CD8-positive, alpha-beta memory T cell (primary cell): ENCODE measurements around the gene DPYD. TPM values are rescaled to one million over a fixed set of nuclear protein-coding genes. Genes with fewer than 3 reads are reported as not detected.
A peak's percentile ranks its signal among the peaks of the same experiment; 100 is the strongest.

Source experiments
- CTCF ChIA-PET: fragments of 350-600 bp; sonication (Branson Sonifier 250); formaldehyde crosslinking; loops from one replicate; lab custom pipeline; 2021; ENCODE audit warnings: antibody characterized with exemption; lab: Charles Lee
- POLR2A ChIA-PET: fragments of 350-600 bp; sonication (Branson Sonifier 250); formaldehyde crosslinking; loops from one replicate; lab custom pipeline; 2021; ENCODE audit warnings: antibody characterized with exemption; lab: Charles Lee
- DNase-seq, 5 donors: peaks; one replicate each; pipeline versions ENCODE4 v3.0.0 to v3.0.0-alpha.2; 2020 to 2022; ENCODE audit warnings: mixed read lengths in 1 of 5
- H3K27ac ChIP-seq: one replicate; pipeline ENCODE4 v1.7.0; 2013; ENCODE audit warnings: low read depth, mild to moderate bottlenecking, low read length, moderate library complexity
- H3K27me3 ChIP-seq: 2 replicates; pipeline ENCODE4 v1.7.0; 2013; ENCODE audit warnings: low read length, mild to moderate bottlenecking; ENCODE audit not compliant: insufficient read depth, poor library complexity, severe bottlenecking
- H3K36me3 ChIP-seq: 2 replicates; pipeline ENCODE4 v1.7.0; 2013; ENCODE audit warnings: mild to moderate bottlenecking, low read length, moderate library complexity; ENCODE audit not compliant: insufficient read depth
- H3K4me1 ChIP-seq: 2 replicates; pipeline ENCODE4 v1.7.0; 2013; ENCODE audit warnings: mild to moderate bottlenecking, low read length, moderate library complexity; ENCODE audit not compliant: insufficient read depth
- H3K4me3 ChIP-seq: 2 replicates; pipeline ENCODE4 v1.7.0; 2013; ENCODE audit warnings: mild to moderate bottlenecking, low read length
- H3K9me3 ChIP-seq: 2 replicates; pipeline ENCODE4 v1.7.0; 2013; ENCODE audit warnings: mild to moderate bottlenecking, low read length
- H3K27ac Mint-ChIP-seq, 8 donors: one replicate each; pipeline ENCODE4 v1.8.0; 2020 to 2021; ENCODE audit warnings: mixed read lengths in 8 of 8, mild to moderate bottlenecking in 6 of 8, inconsistent platforms in 3 of 8, moderate library complexity in 3 of 8
- H3K27me3 Mint-ChIP-seq, 2 donors: one replicate each; pipeline ENCODE4 v1.8.0; 2020 to 2021; ENCODE audit warnings: mixed read lengths in 2 of 2, mild to moderate bottlenecking in 1 of 2, moderate library complexity in 1 of 2
- H3K36me3 Mint-ChIP-seq, 3 donors: one replicate each; pipeline ENCODE4 v1.8.0; 2020 to 2021; ENCODE audit warnings: mixed read lengths in 3 of 3, inconsistent platforms in 1 of 3, mild to moderate bottlenecking in 1 of 3
- H3K4me1 Mint-ChIP-seq, 3 donors: one replicate each; pipeline ENCODE4 v1.8.0; 2020 to 2021; ENCODE audit warnings: mixed read lengths in 3 of 3, inconsistent platforms in 1 of 3, mild to moderate bottlenecking in 1 of 3
- H3K4me3 Mint-ChIP-seq, 7 donors: one replicate each; pipeline ENCODE4 v1.8.0; 2020 to 2021; ENCODE audit warnings: mixed read lengths in 7 of 7, mild to moderate bottlenecking in 6 of 7, moderate library complexity in 4 of 7, inconsistent platforms in 2 of 7
- H3K9me3 Mint-ChIP-seq, 5 donors: one replicate each; pipeline ENCODE4 v1.8.0; 2020 to 2022; ENCODE audit warnings: mixed read lengths in 5 of 5, mild to moderate bottlenecking in 3 of 5, moderate library complexity in 2 of 5, inconsistent platforms in 1 of 5
- polyA plus RNA-seq: library from polyadenylated mRNA; unstranded; fragments of 300-500 nt; fragmentation: Illumina TruSeq; gene quantifications from one replicate; pipeline ENCODE4 v1.2.3, GENCODE V29; 2021
- total RNA-seq, 2 experiments: library from RNA; stranded (reverse); gene quantifications; one replicate each; pipeline ENCODE4 v1.2.3, GENCODE V29; 2021

The DPYD gene
- total RNA-seq (10 to 100 TPM in 1 of 2 experiments, 1 to 10 TPM in 1; 9.6 to 10.3 TPM), polyA plus RNA-seq (43.9 TPM)

DNA sequence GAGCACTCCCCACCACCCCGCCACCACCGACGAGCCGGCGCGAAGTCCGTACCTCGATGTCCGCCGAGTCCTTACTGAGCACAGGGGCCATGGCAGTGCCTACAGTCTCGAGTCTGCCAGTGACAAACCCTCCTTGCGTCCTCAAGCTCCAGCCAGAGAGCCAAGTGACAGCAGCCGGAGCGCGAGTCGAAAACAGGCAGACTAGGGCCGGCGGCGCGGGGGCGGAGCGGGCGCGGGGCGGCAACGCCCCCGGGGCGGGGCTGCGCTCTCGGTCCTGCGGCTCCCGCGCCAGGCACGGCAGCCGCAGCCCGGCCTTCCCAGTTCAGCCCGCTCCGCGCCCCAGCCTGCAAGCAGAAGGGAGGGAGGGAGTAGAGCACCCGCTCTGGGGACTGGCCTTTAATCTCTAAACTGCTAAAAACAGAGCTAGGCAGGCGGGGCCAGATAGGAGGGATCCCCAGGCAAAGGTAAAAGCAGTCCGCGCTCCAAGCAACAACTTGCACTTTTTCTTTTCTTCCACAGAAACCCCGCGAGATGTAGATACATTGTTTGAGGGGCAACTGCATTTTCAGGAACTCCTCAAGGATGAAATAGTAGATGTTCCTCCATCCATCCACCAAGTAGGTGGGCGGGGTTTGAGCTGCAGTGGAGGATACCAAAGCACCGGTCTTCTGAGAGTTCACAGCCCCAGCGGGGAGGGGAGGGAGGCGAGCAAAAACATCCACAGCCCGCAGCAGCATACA, at the start of gene DPYD:
TSS of gene DPYD (minus strand) at position 203 of the 740 bp plus-strand sequence. CDS start at position 91, 112 bp downstream.
- no peaks in the 10 kb centered on the region for H3K9me3 Mint-ChIP-seq
- peak within 1 kb of the TSS; percentile 80 for H3K27ac ChIP-seq
- peaks cover 47 to 58% (median 58%) of the 10 kb centered on the region in 3 donors for H3K4me1 Mint-ChIP-seq
- no peaks in the 10 kb centered on the region for H3K27me3 Mint-ChIP-seq
- peak within 1 kb of the TSS; percentile 95 to 100 (median 98) for H3K4me3 Mint-ChIP-seq
- H3K4me3 ChIP-seq, result peak within 1 kb of the TSS; percentile 96
- peaks cover 29% of the 10 kb centered on the region for H3K4me1 ChIP-seq
- no peaks in the 10 kb centered on the region for H3K36me3 ChIP-seq
- ChIA-PET POLR2A (interaction anchor here (0.6 to 1.0 kb wide), 5 partner anchors 9 to 127 kb away, joined by 3 to 12 read pairs (median 4); no protein-coding TSS in a partner anchor), CTCF (interaction anchor here (1.4 kb wide), 1 partner anchor 26 kb away, joined by 3 read pairs; no protein-coding TSS in a partner anchor)
- H3K36me3 Mint-ChIP-seq, result peaks cover 0 to 17% (median 2%) of the 10 kb centered on the region in 3 donors
- H3K27ac Mint-ChIP-seq, result peak within 1 kb of the TSS; percentile 67 to 97 (median 95)
- DNase-seq, result peak; percentile 77 to 86 (median 81)
- H3K27me3 ChIP-seq, result no peaks in the 10 kb centered on the region
- no peaks in the 10 kb centered on the region for H3K9me3 ChIP-seq

DNA sequence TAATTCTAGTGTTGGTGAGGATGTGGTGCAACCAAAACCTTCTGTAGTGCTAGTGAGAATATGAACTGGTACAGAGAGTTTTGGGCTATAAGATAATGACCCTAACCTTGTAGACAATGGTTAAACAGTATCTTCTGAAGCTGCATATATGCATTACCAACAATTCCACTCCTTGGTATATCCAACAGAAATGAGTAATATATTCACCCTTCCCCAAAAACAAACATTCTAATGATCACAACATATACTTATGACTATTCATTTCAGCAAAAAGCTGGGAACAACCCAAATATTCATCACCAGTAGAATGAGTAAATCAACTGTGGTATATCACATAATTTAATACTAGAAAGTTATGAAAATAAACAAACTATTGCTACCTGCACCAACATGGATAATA, 39.6 kb upstream of the DPYD start:
- Histone ChIP-seq H3K4me3 (no peak overlapping the region), H3K4me1 (no peaks in the 10 kb centered on the region), H3K36me3 (no peaks in the 10 kb centered on the region), H3K27ac (no peak overlapping the region), H3K27me3 (peaks cover 3% of the 10 kb centered on the region), H3K9me3 (no peaks in the 10 kb centered on the region)
- H3K4me1 Mint-ChIP-seq, result peaks cover 0 to 2% (median 0%) of the 10 kb centered on the region in 3 donors
- ChIA-PET CTCF (no interaction called here), POLR2A (no interaction called here)
- H3K4me3 Mint-ChIP-seq, result no peak overlapping the region
- peaks cover 11 to 34% of the 10 kb centered on the region in 2 donors for H3K27me3 Mint-ChIP-seq
- DNase-seq, result no peak
- no peak overlapping the region for H3K27ac Mint-ChIP-seq
- no peaks in the 10 kb centered on the region for H3K9me3 Mint-ChIP-seq
- H3K36me3 Mint-ChIP-seq, result peaks cover 0 to 4% (median 2%) of the 10 kb centered on the region in 3 donors

DNA sequence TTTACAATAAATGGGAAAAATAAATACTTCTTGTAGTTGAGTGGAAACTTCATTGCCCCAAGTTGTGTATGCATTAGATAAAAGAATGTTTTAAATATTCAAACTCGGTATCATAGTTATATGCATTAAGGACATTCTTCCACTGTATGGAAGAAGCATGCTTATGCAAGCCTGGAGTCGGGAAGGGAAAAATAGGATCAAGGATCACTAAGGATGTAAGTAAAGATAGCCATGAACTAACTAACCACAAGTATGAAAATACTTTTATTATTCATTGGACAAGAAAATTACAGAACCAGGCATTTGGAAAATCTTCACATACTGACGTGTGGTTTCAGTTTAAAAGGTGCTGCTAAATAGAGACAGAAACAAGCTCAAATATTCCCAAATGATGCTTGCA, 26.9 kb upstream of the DPYD start:
- no peak overlapping the region for H3K27ac Mint-ChIP-seq

DNA sequence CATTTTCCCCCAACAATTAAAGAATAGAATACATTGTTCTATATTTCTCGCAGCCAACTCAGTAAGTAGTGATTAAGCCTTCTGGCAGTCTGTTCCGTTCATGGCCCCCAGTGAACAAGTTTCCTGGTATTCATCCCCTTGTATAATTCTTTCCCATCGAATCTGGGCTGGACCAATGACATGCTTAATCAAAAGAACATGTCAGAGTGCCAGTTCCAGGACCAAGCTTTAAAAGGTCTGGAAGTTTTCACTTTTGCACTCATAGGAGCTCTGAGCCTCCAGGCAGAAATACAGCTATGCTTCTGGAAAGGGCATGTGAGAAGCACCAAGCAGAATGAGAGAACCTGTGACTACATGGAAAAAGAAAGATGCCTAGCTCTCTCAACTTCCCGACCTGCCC, 22.5 kb upstream of the DPYD start:
- Mint-ChIP-seq H3K4me3 (peak overlapping the region in 3 of 7 donors; percentile 9 to 32 (median 17)), H3K36me3 (no peaks in the 10 kb centered on the region), H3K27me3 (peaks cover 3 to 7% of the 10 kb centered on the region in 2 donors), H3K27ac (peak overlapping the region in 1 of 8 donors; percentile 57), H3K4me1 (peaks cover 22 to 28% (median 26%) of the 10 kb centered on the region in 3 donors), H3K9me3 (no peaks in the 10 kb centered on the region)
- Histone ChIP-seq H3K4me3 (no peak overlapping the region), H3K27me3 (no peaks in the 10 kb centered on the region), H3K4me1 (peaks cover 14% of the 10 kb centered on the region), H3K27ac (no peak overlapping the region), H3K36me3 (no peaks in the 10 kb centered on the region), H3K9me3 (no peaks in the 10 kb centered on the region)
- no peak for DNase-seq
- ChIA-PET POLR2A (no interaction called here), CTCF (no interaction called here)

More for the DNA sequence above, 26.9 kb upstream of the DPYD start:
- no peak overlapping the region for H3K4me3 ChIP-seq
- H3K36me3 Mint-ChIP-seq, result no peaks in the 10 kb centered on the region
- no peaks in the 10 kb centered on the region for H3K9me3 Mint-ChIP-seq
- H3K9me3 ChIP-seq, result no peaks in the 10 kb centered on the region
- POLR2A ChIA-PET, result no interaction called here
- no peak overlapping the region for H3K27ac ChIP-seq
- CTCF ChIA-PET, result interaction anchor here (1.1 kb wide), 1 partner anchor 26 kb away, joined by 3 read pairs; no protein-coding TSS in a partner anchor
- H3K27me3 Mint-ChIP-seq, result peaks cover 0 to 20% of the 10 kb centered on the region in 2 donors
- no peaks in the 10 kb centered on the region for H3K27me3 ChIP-seq
- DNase-seq, result no peak
- H3K4me3 Mint-ChIP-seq, result no peak overlapping the region
- peaks cover 9 to 13% (median 11%) of the 10 kb centered on the region in 3 donors for H3K4me1 Mint-ChIP-seq
- H3K36me3 ChIP-seq, result no peaks in the 10 kb centered on the region
- H3K4me1 ChIP-seq, result peaks cover 9% of the 10 kb centered on the region

DNA sequence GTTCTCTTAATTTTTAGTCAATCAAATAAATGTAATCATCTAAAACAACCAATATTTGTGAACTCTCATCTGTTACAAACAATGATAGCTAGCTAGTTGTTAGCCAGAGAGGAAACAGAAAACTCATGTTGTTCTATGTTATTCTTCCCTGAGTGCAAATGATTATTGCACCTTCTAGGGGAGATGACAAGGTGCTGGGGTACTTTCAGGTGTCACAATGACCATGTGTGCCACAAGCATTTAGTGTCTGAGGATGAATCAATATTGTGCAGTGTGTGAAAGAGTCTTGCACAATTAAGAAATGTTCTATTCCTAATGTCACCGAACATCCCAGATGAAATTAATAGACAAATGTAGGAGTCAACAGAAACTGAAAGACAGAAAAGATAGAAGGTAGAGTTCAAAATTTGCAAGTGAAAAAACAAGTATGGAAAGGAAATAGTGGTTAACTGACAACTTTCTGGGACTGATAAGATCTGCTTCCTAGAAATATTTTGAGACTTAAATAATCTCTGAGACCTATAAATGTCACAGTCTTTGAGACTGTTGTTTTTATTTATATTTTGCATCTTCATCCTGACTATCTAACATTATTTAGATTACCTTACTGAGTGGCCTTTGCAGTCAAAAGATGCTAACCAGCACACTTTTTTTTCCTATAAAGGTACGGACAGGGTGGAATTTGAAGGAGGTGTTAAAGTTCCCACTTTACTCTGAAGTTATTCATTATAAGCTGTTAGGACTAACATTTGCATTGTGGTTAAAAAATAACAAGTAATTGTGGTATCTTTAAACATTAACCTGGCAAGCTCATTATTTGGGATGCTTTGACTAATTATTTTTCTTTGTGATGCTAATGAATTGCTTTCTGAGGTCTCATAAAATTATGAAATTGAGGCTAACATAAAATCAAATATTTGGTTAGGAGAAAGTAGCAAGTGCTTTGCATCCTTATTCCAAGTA, 21.6 kb upstream of the DPYD start:
- Mint-ChIP-seq H3K27ac (peak overlapping the region in 7 of 8 donors; percentile 11 to 65 (median 27)), H3K27me3 (peaks cover 3 to 4% of the 10 kb centered on the region in 2 donors), H3K4me1 (peaks cover 22 to 28% (median 26%) of the 10 kb centered on the region in 3 donors), H3K9me3 (no peaks in the 10 kb centered on the region), H3K36me3 (no peaks in the 10 kb centered on the region), H3K4me3 (peak overlapping the region; percentile 13 to 76 (median 61))
- H3K4me1 ChIP-seq, result peaks cover 14% of the 10 kb centered on the region
- POLR2A ChIA-PET, result no interaction called here
- CTCF ChIA-PET, result no interaction called here
- H3K27me3 ChIP-seq, result no peaks in the 10 kb centered on the region
- H3K27ac ChIP-seq, result no peak overlapping the region
- no peak overlapping the region for H3K4me3 ChIP-seq
- no peak for DNase-seq
- no peaks in the 10 kb centered on the region for H3K36me3 ChIP-seq
- H3K9me3 ChIP-seq, result no peaks in the 10 kb centered on the region

DNA sequence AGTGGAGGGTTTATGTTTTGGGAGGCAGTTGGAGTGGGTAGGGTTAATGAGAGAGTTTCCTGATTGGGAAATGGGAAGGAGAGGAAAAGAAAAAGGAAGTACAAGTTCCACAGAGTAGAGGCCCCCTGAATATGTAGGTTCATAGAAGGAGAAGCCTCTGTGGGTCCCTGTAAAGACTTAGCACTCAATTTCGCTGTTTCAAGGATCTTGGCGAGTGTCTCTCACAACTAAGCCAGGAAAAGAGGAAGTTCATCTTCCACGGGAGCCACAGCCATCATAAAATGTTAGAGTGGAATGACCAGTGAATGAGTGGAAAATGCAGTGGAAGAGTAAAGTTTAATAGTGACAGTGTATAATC, 17.4 kb upstream of the DPYD start:
- no peaks in the 10 kb centered on the region for H3K36me3 Mint-ChIP-seq
- Histone ChIP-seq H3K9me3 (no peaks in the 10 kb centered on the region), H3K4me3 (no peak overlapping the region), H3K27ac (no peak overlapping the region), H3K4me1 (peaks cover 11% of the 10 kb centered on the region), H3K36me3 (no peaks in the 10 kb centered on the region), H3K27me3 (no peaks in the 10 kb centered on the region)
- peaks cover 3 to 6% of the 10 kb centered on the region in 2 donors for H3K27me3 Mint-ChIP-seq
- DNase-seq, result no peak
- no peaks in the 10 kb centered on the region for H3K9me3 Mint-ChIP-seq
- POLR2A ChIA-PET, result no interaction called here
- no peak overlapping the region for H3K4me3 Mint-ChIP-seq
- H3K4me1 Mint-ChIP-seq, result peaks cover 20 to 27% (median 25%) of the 10 kb centered on the region in 3 donors
- H3K27ac Mint-ChIP-seq, result no peak overlapping the region
- CTCF ChIA-PET, result no interaction called here

DNA sequence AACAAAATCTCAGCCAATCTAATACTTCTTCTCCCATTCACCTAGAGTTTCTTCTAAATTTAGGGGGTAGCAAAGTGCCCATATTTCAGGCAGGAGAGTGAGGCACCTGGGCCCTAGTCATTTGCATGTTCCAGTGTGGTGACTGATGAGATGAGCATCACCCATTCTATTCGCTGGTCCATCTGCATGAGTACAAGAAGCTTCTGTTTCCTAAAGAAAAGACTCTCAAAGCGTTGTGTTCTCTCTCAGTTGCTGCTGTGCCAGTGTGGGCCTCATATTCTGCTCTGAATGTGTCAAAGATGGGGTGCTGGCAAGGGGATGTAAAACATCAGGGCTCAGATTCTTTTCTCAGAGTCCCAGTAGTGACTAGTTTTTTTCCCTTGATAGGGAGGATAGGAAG, 16.1 kb upstream of the DPYD start:
- no peaks in the 10 kb centered on the region for H3K9me3 ChIP-seq
- H3K36me3 ChIP-seq, result no peaks in the 10 kb centered on the region
- H3K4me1 ChIP-seq, result no peaks in the 10 kb centered on the region
- no peak overlapping the region for H3K4me3 ChIP-seq
- H3K27ac Mint-ChIP-seq, result no peak overlapping the region
- DNase-seq, result no peak
- H3K27me3 Mint-ChIP-seq, result peaks cover 6 to 8% of the 10 kb centered on the region in 2 donors
- H3K27me3 ChIP-seq, result no peaks in the 10 kb centered on the region
- H3K27ac ChIP-seq, result no peak overlapping the region
- H3K4me3 Mint-ChIP-seq, result no peak overlapping the region
- peaks cover 8 to 14% (median 12%) of the 10 kb centered on the region in 3 donors for H3K4me1 Mint-ChIP-seq
- POLR2A ChIA-PET, result no interaction called here
- CTCF ChIA-PET, result no interaction called here
- no peaks in the 10 kb centered on the region for H3K36me3 Mint-ChIP-seq
- no peaks in the 10 kb centered on the region for H3K9me3 Mint-ChIP-seq
